Loucy (cell line): ENCODE measurements around the gene MMP12.

ENCODE experiments used
- H2AFZ ChIP-seq: fragments of 200-600 bp; sonication (generic); 2 replicates; pipeline ENCODE4 v1.6.0; 2016; ENCODE audit warnings: antibody characterized with exemption, mild to moderate bottlenecking, low read length, moderate library complexity
- H3F3A ChIP-seq: fragments of 200-600 bp; 2 replicates; pipeline ENCODE4 v1.6.0; 2016; ENCODE audit warnings: antibody characterized with exemption, low read depth, mild to moderate bottlenecking
- H3K27me3 ChIP-seq: fragments of 200-600 bp; sonication (generic); 2 replicates; pipeline ENCODE4 v1.6.1; 2014; ENCODE audit warnings: low read length, mild to moderate bottlenecking; ENCODE audit not compliant: insufficient read depth, poor library complexity, severe bottlenecking
- H3K36me3 ChIP-seq: fragments of 200-600 bp; sonication (generic); 2 replicates; pipeline ENCODE4 v1.6.1; 2016; ENCODE audit warnings: low read length; ENCODE audit not compliant: insufficient read depth
- H3K4me1 ChIP-seq: fragments of 200-600 bp; sonication (generic); 2 replicates; pipeline ENCODE4 v1.5.1; 2014; ENCODE audit warnings: low read length, mild to moderate bottlenecking; ENCODE audit not compliant: insufficient read depth, poor library complexity, severe bottlenecking
- H3K4me2 ChIP-seq: fragments of 200-600 bp; sonication (generic); 2 replicates; pipeline ENCODE4 v1.6.0; 2014; ENCODE audit warnings: antibody characterized with exemption, low read length, low read depth, mild to moderate bottlenecking; ENCODE audit not compliant: poor library complexity, severe bottlenecking
- H3K4me3 ChIP-seq: fragments of 200-600 bp; sonication (generic); 2 replicates; pipeline ENCODE4 v1.5.1; 2014; ENCODE audit warnings: low read length, mild to moderate bottlenecking, mixed read lengths; ENCODE audit not compliant: poor library complexity, severe bottlenecking
- H3K79me2 ChIP-seq: fragments of 200-600 bp; sonication (generic); 2 replicates; pipeline ENCODE4 v1.6.1; 2014; ENCODE audit warnings: low read length; ENCODE audit not compliant: insufficient read depth
- H3K9ac ChIP-seq: fragments of 200-600 bp; sonication (generic); 2 replicates; pipeline ENCODE4 v1.6.0; 2014; ENCODE audit warnings: mild to moderate bottlenecking, low read depth, low read length, moderate library complexity; ENCODE audit not compliant: poor library complexity, severe bottlenecking
- H3K9me2 ChIP-seq: fragments of 200-600 bp; sonication (generic); replicated peaks from 2 replicates; pipeline ENCODE4 v1.6.1; 2016; ENCODE audit warnings: low read depth, low read length, mixed read lengths
- H3K9me3 ChIP-seq: fragments of 200-600 bp; sonication (generic); 2 replicates; pipeline ENCODE4 v1.6.1; 2014; ENCODE audit warnings: mild to moderate bottlenecking, antibody characterized with exemption, low read length, low read depth; ENCODE audit not compliant: insufficient read depth
- H4K20me1 ChIP-seq: fragments of 200-600 bp; sonication (generic); 2 replicates; pipeline ENCODE4 v1.6.0; 2014; ENCODE audit warnings: antibody characterized with exemption, low read length, mild to moderate bottlenecking; ENCODE audit not compliant: insufficient read depth, poor library complexity, severe bottlenecking
- EZH2phosphoT487 ChIP-seq: fragments of 200-600 bp; IDR thresholded peaks from 2 replicates; pipeline ENCODE4 v1.6.1; 2018; ENCODE audit warnings: antibody characterized with exemption, mild to moderate bottlenecking, moderate library complexity, borderline replicate concordance
- TF ChIP-seq, protein P1 (sequence below): fragments of 200-600 bp; sonication (generic); conservative IDR thresholded peaks from 2 replicates; pipeline ENCODE4 v1.5.1; 2014; ENCODE audit warnings: mild to moderate bottlenecking, antibody characterized with exemption, low read length

MMP12 gene

DNA sequence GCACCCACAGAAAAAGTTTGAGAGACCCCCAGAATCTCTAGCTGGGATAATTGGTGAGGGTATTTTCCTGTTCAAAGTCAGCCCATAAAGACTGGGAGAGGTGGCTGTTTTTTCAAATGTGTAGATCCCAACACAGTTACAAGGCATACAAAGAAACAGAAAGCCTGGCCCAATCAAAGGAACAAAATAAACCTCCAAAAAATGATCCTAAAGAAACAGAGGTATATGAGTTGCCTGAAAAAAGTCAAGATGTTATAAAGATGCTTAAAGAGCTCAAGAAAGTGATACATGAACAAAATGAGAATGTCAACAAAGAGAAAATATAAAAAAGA, 40.2 kb upstream of the MMP12 start:
- Histone ChIP-seq H3K4me2 (no peak overlapping the region), H3K4me1 (no peaks in the 10 kb centered on the region), H3K36me3 (no peaks in the 10 kb centered on the region), H3K9ac (no peak overlapping the region), H3F3A (no peaks in the 10 kb centered on the region), H3K4me3 (no peak overlapping the region), H3K27me3 (no peaks in the 10 kb centered on the region), H3K9me2 (no peaks in the 10 kb centered on the region), H3K9me3 (no peaks in the 10 kb centered on the region), H3K79me2 (no peaks in the 10 kb centered on the region), H4K20me1 (no peaks in the 10 kb centered on the region), H2AFZ (0 out of 2 replicates have a peak overlapping the region, but pooled peaks have one; percentile 3)
- TF ChIP-seq, protein P1, sequence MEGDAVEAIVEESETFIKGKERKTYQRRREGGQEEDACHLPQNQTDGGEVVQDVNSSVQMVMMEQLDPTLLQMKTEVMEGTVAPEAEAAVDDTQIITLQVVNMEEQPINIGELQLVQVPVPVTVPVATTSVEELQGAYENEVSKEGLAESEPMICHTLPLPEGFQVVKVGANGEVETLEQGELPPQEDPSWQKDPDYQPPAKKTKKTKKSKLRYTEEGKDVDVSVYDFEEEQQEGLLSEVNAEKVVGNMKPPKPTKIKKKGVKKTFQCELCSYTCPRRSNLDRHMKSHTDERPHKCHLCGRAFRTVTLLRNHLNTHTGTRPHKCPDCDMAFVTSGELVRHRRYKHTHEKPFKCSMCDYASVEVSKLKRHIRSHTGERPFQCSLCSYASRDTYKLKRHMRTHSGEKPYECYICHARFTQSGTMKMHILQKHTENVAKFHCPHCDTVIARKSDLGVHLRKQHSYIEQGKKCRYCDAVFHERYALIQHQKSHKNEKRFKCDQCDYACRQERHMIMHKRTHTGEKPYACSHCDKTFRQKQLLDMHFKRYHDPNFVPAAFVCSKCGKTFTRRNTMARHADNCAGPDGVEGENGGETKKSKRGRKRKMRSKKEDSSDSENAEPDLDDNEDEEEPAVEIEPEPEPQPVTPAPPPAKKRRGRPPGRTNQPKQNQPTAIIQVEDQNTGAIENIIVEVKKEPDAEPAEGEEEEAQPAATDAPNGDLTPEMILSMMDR = no peak
- no peak for TF ChIP-seq EZH2phosphoT487

DNA sequence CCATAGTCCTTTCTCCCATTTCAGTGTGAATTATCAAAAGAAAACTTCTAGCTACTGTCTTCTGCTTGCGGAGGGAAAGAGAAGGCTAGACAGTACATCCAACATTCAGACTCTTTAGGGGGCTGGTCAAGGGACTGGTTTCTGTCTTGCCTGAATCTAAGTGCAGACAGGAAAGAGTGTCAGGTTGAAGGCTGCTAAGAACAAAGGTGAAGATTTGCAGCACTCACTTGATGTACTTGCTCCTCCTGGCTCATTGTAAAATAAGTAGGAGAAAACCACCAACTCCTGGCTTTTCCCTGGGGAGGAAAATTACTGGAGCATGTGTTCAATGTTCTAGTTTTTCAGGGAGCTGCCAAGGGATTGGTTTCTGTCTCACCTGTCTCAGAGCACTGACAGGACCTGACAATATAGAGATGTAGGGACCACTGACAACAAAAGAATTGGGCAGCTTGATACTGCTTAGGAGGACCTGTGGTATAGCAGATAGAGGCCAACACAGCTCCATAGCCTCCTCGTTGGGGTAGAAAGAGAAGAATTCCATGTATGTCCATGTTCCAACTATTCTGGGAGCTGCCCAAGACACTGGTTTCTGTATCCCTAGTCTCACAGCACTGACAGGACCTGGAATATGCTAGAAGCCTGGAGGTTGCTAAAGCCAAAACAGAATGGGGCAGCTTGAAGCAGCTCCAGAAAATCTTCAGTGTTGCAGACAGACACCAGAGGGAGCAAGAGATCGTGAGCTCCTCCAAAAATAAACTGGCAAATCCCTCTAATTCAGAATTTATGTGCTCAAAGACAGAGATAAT, 39.7 kb upstream of the MMP12 start:
- Histone ChIP-seq H3K9me3 (no peaks in the 10 kb centered on the region), H3K36me3 (no peaks in the 10 kb centered on the region), H2AFZ (0 out of 2 replicates have a peak overlapping the region, but pooled peaks have one; percentile 3), H3K4me2 (no peak overlapping the region), H3K27me3 (no peaks in the 10 kb centered on the region), H3K9me2 (no peaks in the 10 kb centered on the region), H4K20me1 (no peaks in the 10 kb centered on the region), H3K9ac (no peak overlapping the region), H3F3A (no peaks in the 10 kb centered on the region), H3K4me1 (no peaks in the 10 kb centered on the region), H3K79me2 (no peaks in the 10 kb centered on the region), H3K4me3 (no peak overlapping the region)
- TF ChIP-seq EZH2phosphoT487 = no peak
- TF ChIP-seq, protein P1 = peak; percentile 71

DNA sequence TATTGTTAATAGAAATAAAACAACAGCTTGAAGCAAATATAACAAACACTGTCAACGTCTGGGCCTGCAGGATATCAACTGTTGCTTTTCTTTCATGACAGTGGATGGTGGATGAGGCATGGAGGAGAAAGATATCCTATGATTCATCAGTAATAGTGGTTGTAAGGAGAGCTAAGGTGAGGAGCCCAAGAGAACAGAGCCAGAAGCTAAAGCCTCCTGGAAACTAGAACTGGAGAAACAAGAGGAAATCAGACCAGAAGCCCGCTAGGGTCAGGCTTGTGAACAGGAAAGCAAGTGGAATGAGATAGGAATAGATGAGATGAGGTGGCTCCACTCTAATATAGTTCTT, 37.7 kb upstream of the MMP12 start:
- Histone ChIP-seq H4K20me1 (no peaks in the 10 kb centered on the region), H3K36me3 (no peaks in the 10 kb centered on the region), H3K9me2 (no peaks in the 10 kb centered on the region), H3F3A (no peaks in the 10 kb centered on the region), H3K4me1 (no peaks in the 10 kb centered on the region), H3K9ac (no peak overlapping the region), H3K79me2 (no peaks in the 10 kb centered on the region), H3K27me3 (no peaks in the 10 kb centered on the region), H3K9me3 (no peaks in the 10 kb centered on the region), H3K4me3 (no peak overlapping the region), H3K4me2 (no peak overlapping the region), H2AFZ (no peak overlapping the region)
- TF ChIP-seq, protein P1 = no peak
